Adrenal gland (tissue), 5 donors: ENCODE measurements around the gene PDGFRB.

Source experiments
- POLR2A ChIP-seq, 2 donors: fragments of 450-650 bp; IDR thresholded peaks; one replicate each; pipeline ENCODE4 v1.6.1; 2017; ENCODE audit warnings: antibody characterized with exemption in 2 of 2, mild to moderate bottlenecking in 2 of 2, moderate library complexity in 1 of 2
- TF ChIP-seq, protein P1 (sequence below), 6 experiments: fragments of 450-650 bp in 4 of 6; fragments of 200-600 bp in 2 of 6; sonication (generic) in 1 of 6; IDR thresholded peaks; 1 replicate in 5 of 6; 2 replicates in 1 of 6; pipeline versions ENCODE4 v1.5.1 to v1.8.0; 2016 to 2021; ENCODE audit warnings: antibody characterized with exemption in 6 of 6, mild to moderate bottlenecking in 2 of 6, moderate library complexity in 1 of 6
- donor health status: DM: no; HTN: no; CAD: no.

DNA sequence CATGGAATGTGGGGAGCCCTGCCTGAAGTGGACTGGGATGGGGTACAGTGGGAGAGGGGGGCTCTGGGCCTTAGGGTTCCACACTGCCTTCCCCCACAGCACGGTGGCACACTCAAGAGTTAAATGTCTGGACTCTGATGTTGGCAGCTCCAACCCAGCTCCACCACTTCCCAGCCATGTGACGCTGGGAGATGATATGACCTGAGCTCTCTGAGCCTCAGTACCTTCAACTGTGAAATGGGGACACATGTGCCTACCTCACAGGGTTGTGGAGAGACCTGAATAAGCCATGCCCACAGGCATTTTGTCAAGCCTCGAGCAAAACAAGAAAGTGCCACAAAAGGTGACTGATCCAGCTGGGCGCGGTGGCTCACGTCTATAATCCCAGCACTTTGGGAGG is 3.4 kb upstream of the PDGFRB start:
- TF ChIP-seq, protein P1, sequence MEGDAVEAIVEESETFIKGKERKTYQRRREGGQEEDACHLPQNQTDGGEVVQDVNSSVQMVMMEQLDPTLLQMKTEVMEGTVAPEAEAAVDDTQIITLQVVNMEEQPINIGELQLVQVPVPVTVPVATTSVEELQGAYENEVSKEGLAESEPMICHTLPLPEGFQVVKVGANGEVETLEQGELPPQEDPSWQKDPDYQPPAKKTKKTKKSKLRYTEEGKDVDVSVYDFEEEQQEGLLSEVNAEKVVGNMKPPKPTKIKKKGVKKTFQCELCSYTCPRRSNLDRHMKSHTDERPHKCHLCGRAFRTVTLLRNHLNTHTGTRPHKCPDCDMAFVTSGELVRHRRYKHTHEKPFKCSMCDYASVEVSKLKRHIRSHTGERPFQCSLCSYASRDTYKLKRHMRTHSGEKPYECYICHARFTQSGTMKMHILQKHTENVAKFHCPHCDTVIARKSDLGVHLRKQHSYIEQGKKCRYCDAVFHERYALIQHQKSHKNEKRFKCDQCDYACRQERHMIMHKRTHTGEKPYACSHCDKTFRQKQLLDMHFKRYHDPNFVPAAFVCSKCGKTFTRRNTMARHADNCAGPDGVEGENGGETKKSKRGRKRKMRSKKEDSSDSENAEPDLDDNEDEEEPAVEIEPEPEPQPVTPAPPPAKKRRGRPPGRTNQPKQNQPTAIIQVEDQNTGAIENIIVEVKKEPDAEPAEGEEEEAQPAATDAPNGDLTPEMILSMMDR (IDR thresholded peaks at IDR 0.05) = no peak
- no peak for TF ChIP-seq POLR2A (IDR thresholded peaks at IDR 0.05)
